OCI-LY3 (cell line): Measurements from ENCODE around the gene GGA2.

Experiments used
- CTCF ChIP-seq: fragments of 200-600, 300-600 bp; sonication (generic); IDR thresholded peaks from 2 replicates; pipeline ENCODE4 v1.5.1; 2014; ENCODE audit warnings: antibody characterized with exemption, low read length, low read depth
- EZH2phosphoT487 ChIP-seq: fragments of 200-600 bp; shearing (Covaris generic); IDR thresholded peaks from 2 replicates; pipeline ENCODE4 v1.6.1; 2018; ENCODE audit warnings: antibody characterized with exemption, mixed run types, low read depth

- TF ChIP-seq CTCF (no peak), EZH2phosphoT487 (no peak)
These were observed at the start of gene GGA2 for GRCh38 chr16:23510164-23510914.
